Endothelial cell of umbilical vein (primary cell): Measurements from ENCODE around the gene METTL21C. TPM values are rescaled to one million over a fixed set of nuclear protein-coding genes. Genes with fewer than 3 reads are reported as not detected.

ENCODE experiments used
- BruUV-seq: library from RNA; stranded (reverse); fragments of 400-500 nt; replicated peaks from 2 replicates; lab custom pipeline; 2021; lab: Mats Ljungman, UMichigan
- CTCF ChIA-PET: fragments of 300-600, 350-600 bp; sonication (Branson Sonifier 250); formaldehyde crosslinking; loops from one replicate; lab custom pipeline; 2021; ENCODE audit warnings: antibody characterized with exemption, inconsistent platforms; lab: Charles Lee
- POLR2A ChIA-PET: fragments of 300-600, 350-600 bp; sonication (Branson Sonifier 250); formaldehyde crosslinking; loops from one replicate; lab custom pipeline; 2021; ENCODE audit warnings: antibody characterized with exemption, inconsistent platforms; lab: Charles Lee
- DNase-seq: peaks from one replicate; pipeline ENCODE4 v3.0.0-alpha.2; 2011; ENCODE audit warnings: low read depth, low spot score
- FAIRE-seq: peaks from 2 replicates; lab custom pipeline; 2011; peaks lifted over from hg19 to GRCh38; lab: Jason Lieb, UNC
- H2AFZ ChIP-seq: 2 replicates; pipeline ENCODE4 v1.6.0; 2012; ENCODE audit warnings: low read depth, low read length, control low read depth, inconsistent platforms
- H3K27ac ChIP-seq: 2 replicates; pipeline ENCODE4 v1.5.1; 2011; ENCODE audit warnings: low read depth, mild to moderate bottlenecking, control low read depth, low read length, moderate library complexity; ENCODE audit not compliant: insufficient read depth
- H3K27me3 ChIP-seq, 2 experiments: 2 replicates each; pipeline versions ENCODE4 v1.6.0 to v1.6.1; 2011; ENCODE audit warnings: low read length in 2 of 2, mixed read lengths in 1 of 2; ENCODE audit not compliant: control insufficient read depth in 2 of 2, insufficient read depth in 2 of 2
- H3K36me3 ChIP-seq, 2 experiments: 2 replicates in 1 of 2; 3 replicates in 1 of 2; pipeline ENCODE4 v1.5.1; 2011; ENCODE audit warnings: low read length in 2 of 2, mild to moderate bottlenecking in 1 of 2, moderate library complexity in 1 of 2; ENCODE audit not compliant: control insufficient read depth in 2 of 2, insufficient read depth in 2 of 2; ENCODE audit errors: extremely low read depth in 1 of 2
- H3K4me1 ChIP-seq: 3 replicates; pipeline ENCODE4 v1.5.1; 2011; ENCODE audit warnings: mild to moderate bottlenecking, low read length; ENCODE audit not compliant: control insufficient read depth, insufficient read depth; ENCODE audit errors: extremely low read depth
- H3K4me2 ChIP-seq: 2 replicates; pipeline ENCODE4 v1.6.1; 2011; ENCODE audit warnings: low read length, control low read depth, mixed read lengths; ENCODE audit not compliant: insufficient read depth
- H3K4me3 ChIP-seq, 3 experiments: fragments of 200-600 bp in 1 of 3; sonication (generic), shearing (Covaris generic) in 1 of 3; replicated peaks in 1 of 3; 2 replicates each; pipeline ENCODE4 v1.5.1; 2011 to 2016; ENCODE audit warnings: control low read depth in 3 of 3, low read length in 3 of 3, mild to moderate bottlenecking in 2 of 3, inconsistent platforms in 1 of 3, low read depth in 1 of 3, moderate library complexity in 1 of 3; ENCODE audit not compliant: insufficient read depth in 1 of 3
- H3K79me2 ChIP-seq: 2 replicates; pipeline ENCODE4 v1.6.0; 2012; ENCODE audit warnings: low read length, inconsistent platforms; ENCODE audit not compliant: control insufficient read depth, insufficient read depth
- H3K9ac ChIP-seq: replicated peaks from 2 replicates; pipeline ENCODE3; 2011; ENCODE audit warnings: low read length, control low read depth; ENCODE audit not compliant: insufficient read depth; ENCODE audit errors: extremely low read depth
- H3K9me1 ChIP-seq: replicated peaks from 3 replicates; pipeline ENCODE4 v1.6.0; 2011; ENCODE audit warnings: mild to moderate bottlenecking, low read length; ENCODE audit not compliant: control insufficient read depth, insufficient read depth; ENCODE audit errors: extremely low read depth
- H3K9me3 ChIP-seq: replicated peaks from 2 replicates; pipeline ENCODE4 v1.5.1; 2012; ENCODE audit warnings: low read length, inconsistent platforms; ENCODE audit not compliant: control insufficient read depth, insufficient read depth
- H4K20me1 ChIP-seq: replicated peaks from 2 replicates; pipeline ENCODE3; 2011; ENCODE audit warnings: mild to moderate bottlenecking, low read length; ENCODE audit not compliant: control insufficient read depth, insufficient read depth; ENCODE audit errors: extremely low read depth
- CTCF ChIP-seq, 2 donors: IDR thresholded peaks; 1 replicate in 1 of 2; 2 replicates in 1 of 2; pipeline ENCODE4 v1.5.1; 2011; ENCODE audit warnings: low read length in 2 of 2, mild to moderate bottlenecking in 2 of 2, moderate library complexity in 2 of 2, control low read depth in 1 of 2, inconsistent platforms in 1 of 2, low read depth in 1 of 2; ENCODE audit not compliant: insufficient read depth in 1 of 2; ENCODE audit errors: extremely low read depth in 1 of 2
- EZH2 ChIP-seq: IDR thresholded peaks from 2 replicates; pipeline ENCODE4 v1.6.1; 2012; ENCODE audit warnings: borderline replicate concordance, low read depth, mild to moderate bottlenecking, moderate library complexity, low read length, inconsistent platforms; ENCODE audit not compliant: severe bottlenecking
- FOS ChIP-seq: IDR thresholded peaks from 2 replicates; pipeline ENCODE4 v1.6.1; 2011; ENCODE audit warnings: mild to moderate bottlenecking, low read length, moderate library complexity, borderline replicate concordance; ENCODE audit not compliant: insufficient read depth
- GATA2 ChIP-seq: IDR thresholded peaks from 2 replicates; pipeline ENCODE4 v1.7.0; 2011; ENCODE audit warnings: low read depth, mild to moderate bottlenecking, moderate library complexity, mixed read lengths, low read length; ENCODE audit not compliant: insufficient read length, insufficient read depth
- JUN ChIP-seq: IDR thresholded peaks from 2 replicates; pipeline ENCODE4 v1.6.1; 2011; ENCODE audit warnings: borderline replicate concordance, low read depth; ENCODE audit not compliant: insufficient read length, insufficient read depth
- MAX ChIP-seq: IDR thresholded peaks from 2 replicates; pipeline ENCODE4 v1.6.1; 2011; ENCODE audit not compliant: insufficient read depth, insufficient read length
- MYC ChIP-seq: IDR thresholded peaks from one replicate; pipeline ENCODE4 v1.6.1; 2011; ENCODE audit warnings: mild to moderate bottlenecking, low read depth, low read length
- POLR2A ChIP-seq: IDR thresholded peaks from 2 replicates; pipeline ENCODE4 v1.6.1; 2012; ENCODE audit warnings: low read depth, mild to moderate bottlenecking, control low read depth, low read length
- POLR2AphosphoS5 ChIP-seq: IDR thresholded peaks from 2 replicates; pipeline ENCODE4 v1.6.1; 2012; ENCODE audit warnings: low read depth, mild to moderate bottlenecking, control low read depth, low read length, moderate library complexity; ENCODE audit not compliant: insufficient read depth
- dilution Hi-C: fragments of 300-500 bp; cut with MboI; formaldehyde crosslinking; loops from one replicate; pipeline ENCODE4 v1.15.0; 2019; ENCODE audit warnings: low sequenced_read_pairs; ENCODE audit not compliant: extremely low pct_ligation_motif_present
- intact Hi-C: fragments of 100-400 bp; cut with micrococcal nuclease; formaldehyde crosslinking; loops from one replicate; pipeline ENCODE4 v1.10.0; 2022
- polyA plus RNA-seq, 4 experiments: library from polyadenylated mRNA; depleted of rRNA in 3 of 4; stranded (reverse) in 3 of 4; unstranded in 1 of 4; fragments of >200 nt; gene quantifications; 2 replicates each; pipeline versions ENCODE4 v1.2.1 to v1.2.3, GENCODE V29; 2011 to 2012; ENCODE audit warnings: missing spikeins in 1 of 4
- total RNA-seq: library from RNA; stranded (reverse); gene quantifications from 2 replicates; pipeline ENCODE4 v1.2.3, GENCODE V29; 2021

The METTL21C gene
- total and polyA plus RNA-seq, 2 donors (not counting 3 experiments of a cell fraction or from before 2014, with no cell fraction given) = not detected

GRCh38 chr13:102683637-102684036 is 11.2 kb downstream of the METTL21C start:
- TF ChIP-seq FOS (no peak), CTCF (IDR thresholded peaks at IDR 0.05; ENCODE audit: extremely low read depth in 1 of 2, insufficient read depth in 1 of 2, low read depth in 1 of 2, low read length in 2 of 2) (no peak), POLR2A (no peak), EZH2 (no peak)
- Histone ChIP-seq H3K27me3 (no peaks in the 10 kb centered on the region), H3K36me3 (peaks cover 0 to 6% of the 10 kb centered on the region in 2 experiments), H3K4me3 (no peak overlapping the region), H3K4me1 (no peaks in the 10 kb centered on the region), H3K9ac (no peak overlapping the region), H3K9me3 (no peaks in the 10 kb centered on the region), H3K9me1 (no peaks in the 10 kb centered on the region), H3K79me2 (no peaks in the 10 kb centered on the region), H3K27ac (no peak overlapping the region), H4K20me1 (no peaks in the 10 kb centered on the region), H2AFZ (no peak overlapping the region), H3K4me2 (no peak overlapping the region)
- ChIA-PET CTCF (interaction anchor here (0.9 to 5.0 kb wide), 2 partner anchors 24 to 41 kb away, joined by 3 to 25 read pairs; no protein-coding TSS in a partner anchor), POLR2A (no interaction called here)
- no TSS peak for BruUV-seq
- intact Hi-C loops = no loop called here
- dilution Hi-C loops = no loop called here
- DNase-seq (no peak), FAIRE-seq (no peak)

GRCh38 chr13:102682727-102683126 is 12.1 kb downstream of the METTL21C start:
- POLR2A ChIA-PET = no interaction called here
- H3K9ac ChIP-seq = no peak overlapping the region
- H3K36me3 ChIP-seq = peaks cover 0 to 6% of the 10 kb centered on the region in 2 experiments
- no peak for DNase-seq
- dilution Hi-C loops (no loop called here), intact Hi-C loops (no loop called here)
- H3K9me1 ChIP-seq = no peaks in the 10 kb centered on the region
- no peaks in the 10 kb centered on the region for H3K79me2 ChIP-seq
- FAIRE-seq = no peak
- no peaks in the 10 kb centered on the region for H3K27me3 ChIP-seq
- no peak for TF ChIP-seq GATA2
- no peak for TF ChIP-seq CTCF (IDR thresholded peaks at IDR 0.05; ENCODE audit: extremely low read depth in 1 of 2, insufficient read depth in 1 of 2, low read depth in 1 of 2, low read length in 2 of 2)
- TF ChIP-seq MAX = no peak
- TF ChIP-seq MYC = no peak
- no peak for TF ChIP-seq EZH2
- TF ChIP-seq POLR2AphosphoS5 = no peak
- TF ChIP-seq JUN = no peak
- no peak for TF ChIP-seq POLR2A
- no peak for TF ChIP-seq FOS
- H3K9me3 ChIP-seq = no peaks in the 10 kb centered on the region
- H3K4me3 ChIP-seq = no peak overlapping the region
- H3K4me2 ChIP-seq = no peak overlapping the region
- H2AFZ ChIP-seq = no peak overlapping the region
- CTCF ChIA-PET = interaction anchor here (0.9 to 5.0 kb wide), 2 partner anchors 23 to 42 kb away, joined by 3 to 25 read pairs; no protein-coding TSS in a partner anchor
- BruUV-seq = no TSS peak
- H4K20me1 ChIP-seq = no peaks in the 10 kb centered on the region
- no peak overlapping the region for H3K27ac ChIP-seq
- H3K4me1 ChIP-seq = no peaks in the 10 kb centered on the region
